H1 (cell line): ENCODE results near the gene CPT1A. TPM values are rescaled to one million over a fixed set of nuclear protein-coding genes. Genes with fewer than 3 reads are reported as not detected.

Source experiments
- CTCF ChIA-PET: fragments of 300-600 bp; sonication (Branson Sonifier 250); formaldehyde crosslinking; loops from one replicate; lab custom pipeline; 2021; ENCODE audit not compliant: partially characterized antibody; lab: Charles Lee
- POLR2A ChIA-PET: fragments of 300-600 bp; sonication (Branson Sonifier 250); formaldehyde crosslinking; loops from one replicate; lab custom pipeline; 2021; ENCODE audit warnings: inconsistent platforms; ENCODE audit not compliant: partially characterized antibody; lab: Charles Lee
- DNase-seq, 2 experiments: peaks; one replicate each; pipeline versions ENCODE4 v3.0.0 to v3.0.0-alpha.2; 2010 to 2022; ENCODE audit warnings: low spot score in 2 of 2, low read depth in 1 of 2, mixed read lengths in 1 of 2
- FAIRE-seq: peaks from 2 replicates; lab custom pipeline; 2011; peaks lifted over from hg19 to GRCh38; lab: Jason Lieb, UNC
- H2AFZ ChIP-seq: 2 replicates; pipeline ENCODE4 v1.8.1; 2012; ENCODE audit warnings: low read length, inconsistent platforms
- H2AK5ac ChIP-seq: 2 replicates; pipeline ENCODE4 v1.6.1; 2013; ENCODE audit warnings: low read depth, low read length
- H2BK120ac ChIP-seq: replicated peaks from 2 replicates; pipeline ENCODE3; 2013; ENCODE audit warnings: low read depth, low read length, inconsistent platforms
- H2BK12ac ChIP-seq: 2 replicates; pipeline ENCODE4 v1.6.1; 2013; ENCODE audit warnings: low read depth, low read length
- H2BK15ac ChIP-seq: 2 replicates; pipeline ENCODE4 v1.6.1; 2013; ENCODE audit warnings: low read length
- H2BK20ac ChIP-seq: 2 replicates; pipeline ENCODE4 v1.6.1; 2013; ENCODE audit warnings: low read length
- H2BK5ac ChIP-seq: 2 replicates; pipeline ENCODE4 v1.6.1; 2013; ENCODE audit warnings: low read depth, low read length
- H3K14ac ChIP-seq: 2 replicates; pipeline ENCODE4 v1.6.1; 2013; ENCODE audit warnings: inconsistent platforms; ENCODE audit not compliant: insufficient read length
- H3K18ac ChIP-seq: 2 replicates; pipeline ENCODE4 v1.6.1; 2013; ENCODE audit warnings: low read length; ENCODE audit errors: extremely low read depth
- H3K23ac ChIP-seq: 2 replicates; pipeline ENCODE4 v1.6.1; 2013; ENCODE audit warnings: inconsistent platforms; ENCODE audit not compliant: insufficient read length
- H3K23me2 ChIP-seq: 2 replicates; pipeline ENCODE4 v1.6.1; 2013; ENCODE audit warnings: low read depth, low read length
- H3K27ac ChIP-seq: 2 replicates; pipeline ENCODE4 v1.6.1; 2011; ENCODE audit warnings: low read depth, low read length, inconsistent platforms
- H3K27me3 ChIP-seq, 4 experiments: replicated peaks in 1 of 4; 1 replicate in 1 of 4; 2 replicates in 3 of 4; pipeline versions ENCODE4 v1.6.1 to v1.8.1; 2011 to 2013; ENCODE audit warnings: low read length in 3 of 4, mild to moderate bottlenecking in 3 of 4, inconsistent platforms in 2 of 4, mixed read lengths in 2 of 4, moderate library complexity in 1 of 4; ENCODE audit not compliant: control insufficient read depth in 3 of 4, insufficient read depth in 3 of 4; ENCODE audit errors: extremely low read depth in 1 of 4
- H3K36me3 ChIP-seq, 4 experiments: 2 replicates each; pipeline versions ENCODE4 v1.6.1 to v1.8.1; 2011 to 2013; ENCODE audit warnings: mild to moderate bottlenecking in 4 of 4, low read length in 3 of 4, moderate library complexity in 2 of 4, control low read depth in 1 of 4, inconsistent platforms in 1 of 4; ENCODE audit not compliant: insufficient read depth in 4 of 4, control insufficient read depth in 2 of 4
- H3K4ac ChIP-seq: replicated peaks from 2 replicates; pipeline ENCODE3; 2013; ENCODE audit warnings: low read length, low read depth, mixed read lengths, inconsistent platforms; ENCODE audit not compliant: insufficient read length
- H3K4me1 ChIP-seq, 4 experiments: replicated peaks in 1 of 4; 1 replicate in 1 of 4; 2 replicates in 3 of 4; pipeline versions ENCODE4 v1.6.1 to v1.8.1; 2011 to 2013; ENCODE audit warnings: low read length in 3 of 4, inconsistent platforms in 2 of 4, mixed read lengths in 1 of 4; ENCODE audit not compliant: insufficient read depth in 4 of 4, control insufficient read depth in 3 of 4
- H3K4me2 ChIP-seq, 2 experiments: 2 replicates each; pipeline versions ENCODE4 v1.6.1 to v1.8.1; 2011 to 2013; ENCODE audit warnings: low read depth in 2 of 2, low read length in 2 of 2, control low read depth in 1 of 2, inconsistent platforms in 1 of 2, mild to moderate bottlenecking in 1 of 2; ENCODE audit not compliant: insufficient read depth in 1 of 2
- H3K4me3 ChIP-seq, 4 experiments: fragments of 200-600, 300-600 bp in 1 of 4; sonication (generic), shearing (Covaris generic), sonication (Bioruptor Twin) in 1 of 4; 2 replicates each; pipeline versions ENCODE4 v1.5.1 to v1.8.1; 2011 to 2016; ENCODE audit warnings: low read length in 4 of 4, low read depth in 3 of 4, control low read depth in 2 of 4, inconsistent platforms in 2 of 4, mild to moderate bottlenecking in 2 of 4, mixed read lengths in 1 of 4, moderate library complexity in 1 of 4; ENCODE audit not compliant: insufficient read depth in 2 of 4; ENCODE audit errors: extremely low read depth in 1 of 4
- H3K56ac ChIP-seq: replicated peaks from 2 replicates; pipeline ENCODE3; 2013; ENCODE audit warnings: low read depth, mild to moderate bottlenecking, mixed read lengths, low read length, inconsistent platforms; ENCODE audit not compliant: insufficient read length
- H3K79me1 ChIP-seq: 2 replicates; pipeline ENCODE4 v1.6.1; 2013; ENCODE audit warnings: low read depth, low read length, control low read depth
- H3K79me2 ChIP-seq, 2 experiments: 2 replicates each; pipeline versions ENCODE4 v1.6.1 to v1.8.1; 2012 to 2013; ENCODE audit warnings: low read length in 2 of 2, mild to moderate bottlenecking in 2 of 2, inconsistent platforms in 1 of 2; ENCODE audit not compliant: insufficient read depth in 2 of 2, control insufficient read depth in 1 of 2
- H3K9ac ChIP-seq, 4 experiments: replicated peaks in 1 of 4; 1 replicate in 1 of 4; 2 replicates in 3 of 4; pipeline versions ENCODE4 v1.6.1 to v1.8.1; 2011 to 2013; ENCODE audit warnings: low read depth in 3 of 4, low read length in 3 of 4, control low read depth in 2 of 4, mild to moderate bottlenecking in 2 of 4, moderate library complexity in 2 of 4, inconsistent platforms in 1 of 4; ENCODE audit errors: extremely low read depth in 1 of 4
- H3K9me3 ChIP-seq, 2 experiments: 2 replicates each; pipeline versions ENCODE4 v1.6.1 to v1.8.1; 2012 to 2013; ENCODE audit warnings: mild to moderate bottlenecking in 2 of 2, moderate library complexity in 2 of 2, control low read depth in 1 of 2, inconsistent platforms in 1 of 2, low read depth in 1 of 2, low read length in 1 of 2, mixed read lengths in 1 of 2; ENCODE audit not compliant: insufficient read depth in 2 of 2
- H4K20me1 ChIP-seq, 2 experiments: replicated peaks in 1 of 2; 2 replicates each; pipeline versions ENCODE3 to v1.8.1; 2011 to 2013; ENCODE audit warnings: inconsistent platforms in 2 of 2, low read length in 2 of 2, mild to moderate bottlenecking in 1 of 2; ENCODE audit not compliant: insufficient read depth in 2 of 2, control insufficient read depth in 1 of 2
- H4K5ac ChIP-seq: 2 replicates; pipeline ENCODE4 v1.6.1; 2013; ENCODE audit warnings: low read length, low read depth, mixed read lengths, inconsistent platforms; ENCODE audit not compliant: insufficient read length
- H4K8ac ChIP-seq: 2 replicates; pipeline ENCODE4 v1.8.0; 2013; ENCODE audit warnings: mild to moderate bottlenecking, moderate library complexity, low read length, inconsistent platforms; ENCODE audit not compliant: insufficient read depth; ENCODE audit errors: extremely low read depth
- H4K91ac ChIP-seq: replicated peaks from 2 replicates; pipeline ENCODE3; 2013; ENCODE audit warnings: low read length, mixed read lengths, inconsistent platforms; ENCODE audit not compliant: insufficient read length
- BCL11A ChIP-seq, 2 experiments: IDR thresholded peaks; one replicate each; pipeline ENCODE4 v1.6.1; 2011; ENCODE audit warnings: low read depth in 2 of 2, low read length in 2 of 2, mild to moderate bottlenecking in 2 of 2
- CBX8 ChIP-seq: fragments of 300-800, 300-1000 bp; sonication (generic); IDR thresholded peaks from 2 replicates; pipeline ENCODE4 v1.7.1; 2016; ENCODE audit warnings: low read depth, low read length, borderline replicate concordance
- CHD1 ChIP-seq: IDR thresholded peaks from 2 replicates; pipeline ENCODE4 v1.6.1; 2012; ENCODE audit warnings: low read depth, low read length, improper control_type of control experiment
- CHD2 ChIP-seq: IDR thresholded peaks from 2 replicates; pipeline ENCODE4 v1.6.1; 2012; ENCODE audit warnings: low read length, improper control_type of control experiment
- CREB1 ChIP-seq: IDR thresholded peaks from 2 replicates; pipeline ENCODE4 v1.6.1; 2012; ENCODE audit warnings: inconsistent platforms
- EZH2 ChIP-seq: fragments of 200-600 bp; sonication (generic); IDR thresholded peaks from 2 replicates; pipeline ENCODE4 v1.7.1; 2012; ENCODE audit warnings: low read depth, mild to moderate bottlenecking, moderate library complexity, low read length, inconsistent platforms; ENCODE audit not compliant: severe bottlenecking
- FOSL1 ChIP-seq: IDR thresholded peaks from 2 replicates; pipeline ENCODE4 v1.6.1; 2011; ENCODE audit warnings: mild to moderate bottlenecking, low read depth, low read length, moderate library complexity; ENCODE audit not compliant: insufficient read depth
- GABPA ChIP-seq: IDR thresholded peaks from 2 replicates; pipeline ENCODE4 v1.6.1; 2011; ENCODE audit warnings: mild to moderate bottlenecking, low read length, moderate library complexity, borderline replicate concordance; ENCODE audit not compliant: insufficient read depth
- KDM4A ChIP-seq: IDR thresholded peaks from one replicate; pipeline ENCODE4 v1.7.1; 2012; ENCODE audit warnings: low read depth, mild to moderate bottlenecking, moderate library complexity, low read length, inconsistent platforms; ENCODE audit not compliant: severe bottlenecking
- NANOG ChIP-seq: IDR thresholded peaks from 2 replicates; pipeline ENCODE4 v1.6.1; 2011; ENCODE audit warnings: low read length, low read depth, mild to moderate bottlenecking, inconsistent platforms; ENCODE audit not compliant: insufficient read depth, poor library complexity, severe bottlenecking
- SP4 ChIP-seq: IDR thresholded peaks from 2 replicates; pipeline ENCODE4 v1.6.1; 2012; ENCODE audit warnings: low read length, inconsistent platforms
- TAF1 ChIP-seq: IDR thresholded peaks from 2 replicates; pipeline ENCODE4 v1.6.1; 2011; ENCODE audit warnings: mild to moderate bottlenecking, low read depth, low read length
- TEAD4 ChIP-seq: IDR thresholded peaks from 2 replicates; pipeline ENCODE4 v1.6.1; 2012; ENCODE audit warnings: low read depth, low read length, inconsistent platforms, mixed read lengths
- WGBS, 2 experiments: shearing (Covaris generic) in 1 of 2; methylation state at CpG; one replicate each; pipeline versions ENCODE4 v1.1.6 to v1.1.7; 2013 to 2015; ENCODE audit warnings: low lambda C conversion rate in 2 of 2, mixed read lengths in 2 of 2, inconsistent platforms in 1 of 2, low coverage in 1 of 2, missing lambda C conversion rate in 1 of 2; ENCODE audit not compliant: insufficient replicate concordance in 2 of 2, insufficient coverage in 1 of 2, insufficient read length in 1 of 2; ENCODE audit errors: extremely low coverage in 1 of 2, missing lambda C conversion rate in 1 of 2; 5-methylcytosine and 5-hydroxymethylcytosine counted together
- polyA plus RNA-seq, 7 experiments: library from polyadenylated mRNA; depleted of rRNA in 3 of 7; stranded (reverse) in 5 of 7; unstranded in 2 of 7; fragments of >200 nt in 5 of 7; fragments of 200-250 nt in 2 of 7; gene quantifications; 1 replicate in 5 of 7; 2 replicates in 1 of 7; 4 replicates in 1 of 7; pipeline versions ENCODE4 v1.2.1 to v1.2.3, GENCODE V29; 2011 to 2013; ENCODE audit warnings: missing spikeins in 2 of 7, mixed read lengths in 2 of 7
- total RNA-seq: library from RNA; stranded (reverse); fragmentation: NEBNext Ultra II Directional; extraction: Animal tissue kit (Norgen Biotek cat#: 25700); gene quantifications from 2 replicates; pipeline ENCODE4 v1.2.1, GENCODE V29; 2021
- TF ChIP-seq, protein P1 (sequence below): IDR thresholded peaks from 2 replicates; pipeline ENCODE4 v1.6.1; 2012; ENCODE audit warnings: low read length, inconsistent platforms

Gene CPT1A
- total and polyA plus RNA-seq, 2 of the 8 experiments (the other 6 are each of a cell fraction or from before 2014, with no cell fraction given) = 2.9 to 12.2 TPM

DNA sequence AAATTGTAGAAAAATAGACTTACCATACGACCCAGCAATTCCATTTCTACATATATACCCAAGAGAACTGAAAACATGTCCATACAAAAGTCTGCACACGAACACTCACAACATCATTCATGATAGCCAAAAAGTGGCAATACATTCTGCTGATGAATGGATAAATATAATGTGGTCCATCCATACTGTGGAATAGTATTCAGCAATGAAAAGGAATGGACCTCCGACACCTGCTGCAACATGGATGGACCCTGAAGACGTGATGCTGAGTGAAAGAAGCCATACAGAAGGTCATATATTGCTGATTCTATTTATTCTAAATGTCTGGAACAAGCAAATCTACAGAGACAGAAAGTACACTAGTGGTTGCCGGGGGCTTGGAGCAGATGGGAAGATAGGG is 19.2 kb downstream of the CPT1A start:
- H4K91ac ChIP-seq = no peak overlapping the region
- no peak for FAIRE-seq
- no peak overlapping the region for H4K8ac ChIP-seq
- H3K14ac ChIP-seq = no peak overlapping the region
- H3K79me2 ChIP-seq = no peaks in the 10 kb centered on the region
- ChIA-PET POLR2A (no interaction called here), CTCF (interaction anchor here (0.9 to 8.6 kb wide), 2 partner anchors 11 to 21 kb away, joined by 3 to 63 read pairs; no protein-coding TSS in a partner anchor)
- no peak overlapping the region for H3K4me2 ChIP-seq
- H4K5ac ChIP-seq = no peak overlapping the region
- no peaks in the 10 kb centered on the region for H3K79me1 ChIP-seq
- no peak for DNase-seq
- no peak overlapping the region for H2BK15ac ChIP-seq
- no peak overlapping the region for H2BK5ac ChIP-seq
- no peak overlapping the region for H2BK120ac ChIP-seq
- H3K27ac ChIP-seq = no peak overlapping the region
- H2AK5ac ChIP-seq = no peak overlapping the region
- H3K36me3 ChIP-seq = no peaks in the 10 kb centered on the region
- H3K27me3 ChIP-seq = no peaks in the 10 kb centered on the region
- no peak overlapping the region for H2AFZ ChIP-seq
- H3K23ac ChIP-seq = no peak overlapping the region
- no peaks in the 10 kb centered on the region; a peak in 2 of 7 replicates for H3K4me1 ChIP-seq
- no peak overlapping the region for H3K4ac ChIP-seq
- no peak overlapping the region for H2BK20ac ChIP-seq
- no peaks in the 10 kb centered on the region for H3K23me2 ChIP-seq
- no peak overlapping the region for H3K4me3 ChIP-seq
- H3K56ac ChIP-seq = no peak overlapping the region
- WGBS, 2 experiments = 92% methylated on average over 5 of the region's 5 CpGs; no CpG with 5 or more reads in 1 of the 2 experiments
- no peak overlapping the region for H3K9ac ChIP-seq
- no peak overlapping the region for H3K18ac ChIP-seq
- H2BK12ac ChIP-seq = no peak overlapping the region
- H4K20me1 ChIP-seq = no peaks in the 10 kb centered on the region
- no peaks in the 10 kb centered on the region for H3K9me3 ChIP-seq
- TF ChIP-seq CHD1 = no peak
- no peak for TF ChIP-seq TAF1
- TF ChIP-seq CREB1 = no peak
- TF ChIP-seq TEAD4 = no peak
- no peak for TF ChIP-seq EZH2
- no peak for TF ChIP-seq NANOG
- TF ChIP-seq KDM4A = no peak
- TF ChIP-seq BCL11A (IDR thresholded peaks at IDR 0.05; ENCODE audit: low read depth in 2 of 2, low read length in 2 of 2) = no peak
- no peak for TF ChIP-seq CHD2
- TF ChIP-seq GABPA = no peak
- no peak for TF ChIP-seq CBX8
- TF ChIP-seq, protein P1, sequence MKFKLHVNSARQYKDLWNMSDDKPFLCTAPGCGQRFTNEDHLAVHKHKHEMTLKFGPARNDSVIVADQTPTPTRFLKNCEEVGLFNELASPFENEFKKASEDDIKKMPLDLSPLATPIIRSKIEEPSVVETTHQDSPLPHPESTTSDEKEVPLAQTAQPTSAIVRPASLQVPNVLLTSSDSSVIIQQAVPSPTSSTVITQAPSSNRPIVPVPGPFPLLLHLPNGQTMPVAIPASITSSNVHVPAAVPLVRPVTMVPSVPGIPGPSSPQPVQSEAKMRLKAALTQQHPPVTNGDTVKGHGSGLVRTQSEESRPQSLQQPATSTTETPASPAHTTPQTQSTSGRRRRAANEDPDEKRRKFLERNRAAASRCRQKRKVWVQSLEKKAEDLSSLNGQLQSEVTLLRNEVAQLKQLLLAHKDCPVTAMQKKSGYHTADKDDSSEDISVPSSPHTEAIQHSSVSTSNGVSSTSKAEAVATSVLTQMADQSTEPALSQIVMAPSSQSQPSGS = no peak
- TF ChIP-seq SP4 = no peak
- TF ChIP-seq FOSL1 = no peak
